ENCODE results near the gene DIO3.
"Not testable (repeated sequence)": the region's sequence is repeated elsewhere in the genome, so short reads cannot be mapped to it uniquely, and the experiment has no call there.

The DIO3 gene

GRCh38 chr14:101564819-101565698 lies 3.8 kb downstream of the DIO3 start:
- H3K27ac ChIP-seq = no peak overlapping the region
- 0 out of 2 replicates have a peak, but pooled peaks have one; percentile 11 for TF ChIP-seq CTCF (conservative IDR thresholded peaks at IDR 0.05)

- H3K27ac ChIP-seq = no peak overlapping the region
- no peak for TF ChIP-seq CTCF (conservative IDR thresholded peaks at IDR 0.05)
These were observed 6.0 kb downstream of the DIO3 start for GRCh38 chr14:101567252-101567651.

GRCh38 chr14:101571004-101571403 lies 9.7 kb downstream of the DIO3 start:
- no peak overlapping the region for H3K27ac ChIP-seq
- no peak for TF ChIP-seq CTCF (conservative IDR thresholded peaks at IDR 0.05)

- H3K27ac ChIP-seq = not testable (repeated sequence)
These were observed 11.2 kb downstream of the DIO3 start for GRCh38 chr14:101572526-101572925.

GRCh38 chr14:101573289-101573688 lies 12.0 kb downstream of the DIO3 start:
- no peak for TF ChIP-seq CTCF (conservative IDR thresholded peaks at IDR 0.05)

GRCh38 chr14:101575581-101575980 lies 14.3 kb downstream of the DIO3 start:
- H3K27ac ChIP-seq = no peak overlapping the region
- no peak for TF ChIP-seq CTCF (conservative IDR thresholded peaks at IDR 0.05)

More at GRCh38 chr14:101573289-101573688, 12.0 kb downstream of the DIO3 start:
- H3K27ac ChIP-seq = no peak overlapping the region

GRCh38 chr14:101577221-101577909 lies 16.1 kb downstream of the DIO3 start:
- no peak for TF ChIP-seq CTCF (conservative IDR thresholded peaks at IDR 0.05)
- H3K27ac ChIP-seq = no peak overlapping the region

GRCh38 chr14:101578489-101578888 lies 17.2 kb downstream of the DIO3 start:
- TF ChIP-seq CTCF (conservative IDR thresholded peaks at IDR 0.05) = no peak

More at GRCh38 chr14:101578489-101578888, 17.2 kb downstream of the DIO3 start:
- H3K27ac ChIP-seq = no peak overlapping the region
